ENCODE measurements around the gene ORM2.

Gene ORM2

DNA sequence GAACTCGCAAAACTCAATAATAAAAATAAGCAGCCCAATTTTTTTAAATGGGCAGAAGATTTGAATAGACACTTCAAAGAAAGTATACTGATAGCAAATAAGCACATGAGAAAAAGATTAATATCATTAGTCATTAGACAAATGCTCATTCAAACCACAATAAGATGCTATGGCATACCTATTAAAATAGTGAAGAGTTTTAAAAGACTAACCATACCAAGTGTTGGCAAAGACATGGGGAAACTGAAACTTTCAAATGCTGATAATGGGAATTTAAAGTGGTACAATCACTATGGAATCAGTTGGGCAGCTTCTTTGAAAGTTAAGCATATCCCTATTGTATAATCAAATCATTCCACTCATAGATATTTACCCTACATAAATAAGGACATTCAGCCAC, 33.3 kb upstream of the ORM2 start:
- TF ChIP-seq EZH2phosphoT487 (IDR thresholded peaks at IDR 0.05; ENCODE audit: borderline replicate concordance, low read length) = no peak
- no peak for TF ChIP-seq CTCF (IDR thresholded peaks at IDR 0.05; ENCODE audit: low read depth, low read length, poor library complexity, severe bottlenecking)
- no peak overlapping the region for H3K4me2 ChIP-seq (ENCODE audit: low read length)
- no peaks in the 10 kb centered on the region; the same call in 1 of the 2 replicates for H3F3A ChIP-seq (ENCODE audit: control insufficient read depth, insufficient read depth)
- H3K9me3 ChIP-seq (ENCODE audit: control insufficient read depth, insufficient read depth, low read length) = peaks cover 8% of the 10 kb centered on the region; the same call in 1 of the 2 replicates
- H3K4me1 ChIP-seq (ENCODE audit: control insufficient read depth, low read length) = no peaks in the 10 kb centered on the region
- H3K36me3 ChIP-seq (ENCODE audit: control insufficient read depth, low read length) = peaks cover 21% of the 10 kb centered on the region
- no peaks in the 10 kb centered on the region for H3K79me2 ChIP-seq (ENCODE audit: control insufficient read depth, low read length)
- no peak overlapping the region for H3K27ac ChIP-seq (ENCODE audit: low read depth, low read length)
- H3K9me2 ChIP-seq (replicated peaks; ENCODE audit: control insufficient read depth, low read length) = no peaks in the 10 kb centered on the region
- H4K20me1 ChIP-seq (ENCODE audit: control insufficient read depth, insufficient read depth, low read depth, low read length) = no peaks in the 10 kb centered on the region
- H3K27me3 ChIP-seq (ENCODE audit: control insufficient read depth, low read length) = no peaks in the 10 kb centered on the region
- H3K4me3 ChIP-seq (ENCODE audit: low read length) = no peak overlapping the region

GRCh38 chr9:114299286-114300152, 30.1 kb upstream of the ORM2 start:
- no peaks in the 10 kb centered on the region for H3K4me1 ChIP-seq (ENCODE audit: control insufficient read depth, low read length)
- no peak overlapping the region for H3K4me3 ChIP-seq (ENCODE audit: low read length)
- H3K27me3 ChIP-seq (ENCODE audit: control insufficient read depth, low read length) = no peaks in the 10 kb centered on the region
- H3K4me2 ChIP-seq (ENCODE audit: low read length) = no peak overlapping the region
- peaks cover 10% of the 10 kb centered on the region for H3K36me3 ChIP-seq (ENCODE audit: control insufficient read depth, low read length)
- no peaks in the 10 kb centered on the region for H3K9me2 ChIP-seq (replicated peaks; ENCODE audit: control insufficient read depth, low read length)
- H3K79me2 ChIP-seq (ENCODE audit: control insufficient read depth, low read length) = no peaks in the 10 kb centered on the region
- H4K20me1 ChIP-seq (ENCODE audit: control insufficient read depth, insufficient read depth, low read depth, low read length) = no peaks in the 10 kb centered on the region
- TF ChIP-seq EZH2phosphoT487 (IDR thresholded peaks at IDR 0.05; ENCODE audit: borderline replicate concordance, low read length) (no peak), CTCF (IDR thresholded peaks at IDR 0.05; ENCODE audit: low read depth, low read length, poor library complexity, severe bottlenecking) (no peak)
- H3K9me3 ChIP-seq (ENCODE audit: control insufficient read depth, insufficient read depth, low read length) = peaks cover 7% of the 10 kb centered on the region; the same call in 1 of the 2 replicates
- no peaks in the 10 kb centered on the region; the same call in 1 of the 2 replicates for H3F3A ChIP-seq (ENCODE audit: control insufficient read depth, insufficient read depth)
- H3K27ac ChIP-seq (ENCODE audit: low read depth, low read length) = no peak overlapping the region

DNA sequence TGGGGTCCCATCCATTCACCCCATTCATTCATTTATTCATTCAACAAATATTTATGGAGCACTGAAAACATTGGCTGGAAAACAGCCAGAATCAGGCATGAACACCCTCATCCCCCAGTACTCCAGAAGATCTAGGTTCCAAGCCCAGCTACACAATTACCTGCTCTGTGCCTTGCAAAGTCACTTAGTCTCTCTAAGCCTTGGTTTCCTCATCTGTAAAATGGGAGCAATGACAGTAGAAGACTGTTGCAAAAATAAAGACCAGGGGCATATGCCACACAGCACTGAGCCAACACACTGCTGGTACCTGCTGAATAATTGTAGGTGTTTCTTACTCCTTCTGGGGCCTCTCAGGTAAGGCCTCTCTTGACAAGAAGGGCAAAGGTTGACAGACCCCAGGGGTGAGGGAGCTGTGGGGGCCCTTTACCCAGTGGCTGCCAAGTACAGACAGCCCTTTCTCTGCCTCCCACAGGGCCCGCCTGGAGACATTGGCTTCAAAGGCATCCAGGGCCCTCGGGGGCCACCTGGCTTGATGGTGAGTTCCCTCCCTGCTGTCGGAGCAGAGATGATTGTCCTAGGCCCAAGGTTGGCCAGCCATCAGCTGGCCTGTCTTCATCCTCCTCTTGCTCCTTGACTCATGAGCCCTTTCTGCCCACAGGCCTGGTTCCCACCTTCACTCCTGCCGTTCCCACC, 29.4 kb upstream of the ORM2 start:
- H3K27me3 ChIP-seq (ENCODE audit: control insufficient read depth, low read length) = no peaks in the 10 kb centered on the region
- H3K4me1 ChIP-seq (ENCODE audit: control insufficient read depth, low read length) = peaks cover under 1% of the 10 kb centered on the region; the same call in 1 of the 2 replicates
- peaks cover 2% of the 10 kb centered on the region for H3K36me3 ChIP-seq (ENCODE audit: control insufficient read depth, low read length)
- TF ChIP-seq EZH2phosphoT487 (IDR thresholded peaks at IDR 0.05; ENCODE audit: borderline replicate concordance, low read length) (no peak), CTCF (IDR thresholded peaks at IDR 0.05; ENCODE audit: low read depth, low read length, poor library complexity, severe bottlenecking) (no peak)
- H3K9me3 ChIP-seq (ENCODE audit: control insufficient read depth, insufficient read depth, low read length) = no peaks in the 10 kb centered on the region
- H3K27ac ChIP-seq (ENCODE audit: low read depth, low read length) = no peak overlapping the region
- no peak overlapping the region for H3K4me3 ChIP-seq (ENCODE audit: low read length)
- H3K9me2 ChIP-seq (replicated peaks; ENCODE audit: control insufficient read depth, low read length) = no peaks in the 10 kb centered on the region
- H3F3A ChIP-seq (ENCODE audit: control insufficient read depth, insufficient read depth) = no peaks in the 10 kb centered on the region; the same call in 1 of the 2 replicates
- no peaks in the 10 kb centered on the region for H3K79me2 ChIP-seq (ENCODE audit: control insufficient read depth, low read length)
- H3K4me2 ChIP-seq (ENCODE audit: low read length) = no peak overlapping the region
- H4K20me1 ChIP-seq (ENCODE audit: control insufficient read depth, insufficient read depth, low read depth, low read length) = no peaks in the 10 kb centered on the region

Data from DOHH2 (cell line).